Uterus (tissue), 4 donors: ENCODE measurements around the gene RPP14. TPM values are rescaled to one million over a fixed set of nuclear protein-coding genes. Genes with fewer than 3 reads are reported as not detected.
"Not testable (repeated sequence)": the region's sequence is repeated elsewhere in the genome, so short reads cannot be mapped to it uniquely, and the experiment has no call there.

Experiments
- DNase-seq, 2 donors: peaks; one replicate each; pipeline ENCODE4 v3.0.0-alpha.2; 2019 to 2020
- H3K27ac ChIP-seq, 2 donors: fragments of 200-600 bp; sonication (generic); 1 replicate in 1 of 2; 2 replicates in 1 of 2; pipeline ENCODE4 v1.5.1; 2016 to 2018
- H3K27me3 ChIP-seq, 2 donors: fragments of 200-600 bp; sonication (generic); one replicate each; pipeline ENCODE4 v1.5.1; 2018 to 2019; ENCODE audit warnings: control low read depth in 1 of 2
- H3K36me3 ChIP-seq, 2 donors: fragments of 200-600 bp; sonication (generic); one replicate each; pipeline ENCODE4 v1.5.1; 2019; ENCODE audit warnings: control low read depth in 1 of 2
- H3K4me1 ChIP-seq, 2 donors: fragments of 200-600 bp; sonication (generic); one replicate each; pipeline ENCODE4 v1.5.1; 2018 to 2019; ENCODE audit warnings: control low read depth in 1 of 2
- H3K4me3 ChIP-seq, 2 donors: fragments of 200-600 bp; sonication (generic); 1 replicate in 1 of 2; 2 replicates in 1 of 2; pipeline ENCODE4 v1.5.1; 2018 to 2019; ENCODE audit warnings: mild to moderate bottlenecking in 1 of 2
- H3K9me3 ChIP-seq, 2 donors: fragments of 200-600 bp; sonication (generic); one replicate each; pipeline ENCODE4 v1.5.1; 2019; ENCODE audit warnings: control low read depth in 1 of 2
- POLR2A ChIP-seq, 2 donors: fragments of 450-650 bp; IDR thresholded peaks; one replicate each; pipeline ENCODE4 v1.6.1; 2016; ENCODE audit warnings: antibody characterized with exemption in 2 of 2, mild to moderate bottlenecking in 1 of 2, moderate library complexity in 1 of 2
- intact Hi-C: fragments of 100-400 bp; cut with DNase I; formaldehyde crosslinking; loops from one replicate; pipeline ENCODE4 v1.15.1; 2023; ENCODE audit warnings: low total_unique reads
- total RNA-seq, 4 donors: library from RNA; depleted of rRNA in 3 of 4; stranded (reverse); fragments of >200 nt in 3 of 4; gene quantifications; one replicate each; pipeline versions ENCODE4 v1.1.0 to v1.2.4, GENCODE V29; 2014 to 2023
- TF ChIP-seq, protein P1 (sequence below), 4 experiments: fragments of 200-600 bp in 2 of 4; fragments of 450-650 bp in 2 of 4; sonication (generic) in 2 of 4; IDR thresholded peaks; one replicate each; pipeline ENCODE4 v1.5.1; 2016 to 2019; ENCODE audit warnings: antibody characterized with exemption in 4 of 4, mild to moderate bottlenecking in 2 of 4, moderate library complexity in 1 of 4
- donor health status: DM: yes; HTN: yes; CAD: no.

Gene RPP14
- total RNA-seq, 4 donors from 2014 or later: 1.5 to 26.7 (median 9.7) TPM

GRCh38 chr3:58261954-58262666, 43.9 kb upstream of the RPP14 start:
- intact Hi-C loops: no loop called here

GRCh38 chr3:58266577-58266976, 39.5 kb upstream of the RPP14 start:
- Histone ChIP-seq H3K4me3 (no peak overlapping the region), H3K27me3 (no peaks in the 10 kb centered on the region), H3K27ac (no peak overlapping the region), H3K4me1 (no peaks in the 10 kb centered on the region), H3K36me3 (no peaks in the 10 kb centered on the region), H3K9me3 (no peaks in the 10 kb centered on the region)
- no peak for TF ChIP-seq POLR2A (IDR thresholded peaks at IDR 0.05)
- TF ChIP-seq, protein P1, sequence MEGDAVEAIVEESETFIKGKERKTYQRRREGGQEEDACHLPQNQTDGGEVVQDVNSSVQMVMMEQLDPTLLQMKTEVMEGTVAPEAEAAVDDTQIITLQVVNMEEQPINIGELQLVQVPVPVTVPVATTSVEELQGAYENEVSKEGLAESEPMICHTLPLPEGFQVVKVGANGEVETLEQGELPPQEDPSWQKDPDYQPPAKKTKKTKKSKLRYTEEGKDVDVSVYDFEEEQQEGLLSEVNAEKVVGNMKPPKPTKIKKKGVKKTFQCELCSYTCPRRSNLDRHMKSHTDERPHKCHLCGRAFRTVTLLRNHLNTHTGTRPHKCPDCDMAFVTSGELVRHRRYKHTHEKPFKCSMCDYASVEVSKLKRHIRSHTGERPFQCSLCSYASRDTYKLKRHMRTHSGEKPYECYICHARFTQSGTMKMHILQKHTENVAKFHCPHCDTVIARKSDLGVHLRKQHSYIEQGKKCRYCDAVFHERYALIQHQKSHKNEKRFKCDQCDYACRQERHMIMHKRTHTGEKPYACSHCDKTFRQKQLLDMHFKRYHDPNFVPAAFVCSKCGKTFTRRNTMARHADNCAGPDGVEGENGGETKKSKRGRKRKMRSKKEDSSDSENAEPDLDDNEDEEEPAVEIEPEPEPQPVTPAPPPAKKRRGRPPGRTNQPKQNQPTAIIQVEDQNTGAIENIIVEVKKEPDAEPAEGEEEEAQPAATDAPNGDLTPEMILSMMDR (IDR thresholded peaks at IDR 0.05): no peak
- DNase-seq: no peak
- intact Hi-C loops: no loop called here

More at GRCh38 chr3:58261954-58262666, 43.9 kb upstream of the RPP14 start:
- Histone ChIP-seq H3K9me3 (no peaks in the 10 kb centered on the region), H3K4me3 (no peak overlapping the region), H3K36me3 (no peaks in the 10 kb centered on the region), H3K27me3 (no peaks in the 10 kb centered on the region), H3K4me1 (no peaks in the 10 kb centered on the region), H3K27ac (no peak overlapping the region)
- DNase-seq: no peak
- no peak for TF ChIP-seq POLR2A (IDR thresholded peaks at IDR 0.05)
- TF ChIP-seq, protein P1 (IDR thresholded peaks at IDR 0.05): no peak

DNA sequence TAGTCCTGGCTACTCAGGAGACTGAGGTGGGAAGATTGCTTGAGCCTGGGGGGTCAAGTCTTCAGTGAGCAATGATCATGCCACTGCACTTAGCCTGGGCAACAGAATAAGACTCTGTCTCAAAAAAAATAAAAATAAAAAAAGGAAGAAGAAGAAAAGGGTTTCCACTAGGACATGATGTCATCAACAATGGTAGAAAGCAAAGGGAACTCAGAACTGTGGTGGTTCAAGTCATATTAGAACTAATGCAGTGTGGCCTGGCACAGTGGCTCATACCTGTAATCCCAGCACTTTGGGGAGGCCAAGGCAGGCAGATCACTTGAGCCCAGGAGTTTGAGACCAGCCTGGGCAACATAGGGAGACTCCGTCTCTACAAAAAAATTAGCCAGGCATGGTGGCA, 38.5 kb upstream of the RPP14 start:
- H3K36me3 ChIP-seq, intact Hi-C loops, H3K4me3 ChIP-seq, H3K27me3 ChIP-seq, H3K4me1 ChIP-seq, DNase-seq, H3K9me3 ChIP-seq, H3K27ac ChIP-seq: not testable (repeated sequence)

DNA sequence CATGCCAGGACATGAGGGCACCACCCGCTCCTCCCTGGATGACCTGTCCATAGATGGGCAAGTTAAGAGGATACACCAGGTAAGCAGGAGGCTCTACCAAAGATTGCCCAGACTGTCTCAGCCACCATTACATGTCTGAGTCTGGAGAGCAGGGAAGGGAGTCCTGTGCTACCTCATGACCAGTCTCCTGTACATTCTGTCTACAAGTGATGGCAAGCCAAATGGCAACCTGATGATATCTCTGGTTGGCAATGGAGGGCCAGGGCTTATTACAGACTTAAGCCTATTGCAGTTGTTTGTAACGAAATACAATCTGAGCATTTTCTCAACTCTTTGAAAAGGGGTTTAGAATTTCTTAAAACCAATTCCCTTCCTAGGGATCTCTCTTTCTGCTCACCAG, 36.7 kb upstream of the RPP14 start:
- DNase-seq: no peak

GRCh38 chr3:58270485-58270884, 35.6 kb upstream of the RPP14 start:
- no peak for DNase-seq
- Histone ChIP-seq H3K9me3 (no peaks in the 10 kb centered on the region), H3K4me3 (no peak overlapping the region), H3K4me1 (no peaks in the 10 kb centered on the region), H3K27ac (no peak overlapping the region), H3K27me3 (no peaks in the 10 kb centered on the region), H3K36me3 (no peaks in the 10 kb centered on the region)
- intact Hi-C loops: no loop called here
- TF ChIP-seq, protein P1 (IDR thresholded peaks at IDR 0.05): no peak
- no peak for TF ChIP-seq POLR2A (IDR thresholded peaks at IDR 0.05)

More for the DNA sequence above, 36.7 kb upstream of the RPP14 start:
- Histone ChIP-seq H3K36me3 (no peaks in the 10 kb centered on the region), H3K4me1 (no peaks in the 10 kb centered on the region), H3K27ac (no peak overlapping the region), H3K4me3 (no peak overlapping the region), H3K27me3 (no peaks in the 10 kb centered on the region), H3K9me3 (no peaks in the 10 kb centered on the region)
- TF ChIP-seq, protein P1 (IDR thresholded peaks at IDR 0.05): no peak
- TF ChIP-seq POLR2A (IDR thresholded peaks at IDR 0.05): no peak
- intact Hi-C loops: no loop called here
